Vagina (tissue), 2 donors: ENCODE results near the gene ENTPD6. TPM values are rescaled to one million over a fixed set of nuclear protein-coding genes. Genes with fewer than 3 reads are reported as not detected.
"Not testable (repeated sequence)": the region's sequence is repeated elsewhere in the genome, so short reads cannot be mapped to it uniquely, and the experiment has no call there.

ENCODE experiments used
- DNase-seq, 2 donors: peaks; one replicate each; pipeline ENCODE4 v3.0.0-alpha.2; 2017; ENCODE audit errors: extremely low spot score in 2 of 2
- H3K27ac ChIP-seq: fragments of 200-600 bp; sonication (generic); one replicate; pipeline ENCODE4 v1.5.1; 2019
- H3K27me3 ChIP-seq: fragments of 200-600 bp; sonication (generic); one replicate; pipeline ENCODE4 v1.5.1; 2019
- H3K36me3 ChIP-seq, 2 donors: fragments of 200-600 bp; sonication (generic); one replicate each; pipeline ENCODE4 v1.5.1; 2017 to 2019
- H3K4me1 ChIP-seq: fragments of 200-600 bp; sonication (generic); one replicate; pipeline ENCODE4 v1.5.1; 2019
- H3K4me3 ChIP-seq, 2 donors: fragments of 200-600 bp; sonication (generic); 1 replicate in 1 of 2; 2 replicates in 1 of 2; pipeline ENCODE4 v1.5.1; 2016 to 2019
- H3K9me3 ChIP-seq: fragments of 200-600 bp; sonication (generic); one replicate; pipeline ENCODE4 v1.5.1; 2019
- CTCF ChIP-seq, 3 experiments: fragments of 450-650 bp in 2 of 3; fragments of 200-600 bp in 1 of 3; sonication (generic) in 1 of 3; IDR thresholded peaks; one replicate each; pipeline ENCODE4 v1.5.1; 2017 to 2019; ENCODE audit warnings: antibody characterized with exemption in 3 of 3, mild to moderate bottlenecking in 2 of 3, moderate library complexity in 2 of 3
- POLR2A ChIP-seq, 2 donors: fragments of 450-650 bp; IDR thresholded peaks; one replicate each; pipeline ENCODE4 v1.6.1; 2017; ENCODE audit warnings: antibody characterized with exemption in 2 of 2, mild to moderate bottlenecking in 2 of 2, moderate library complexity in 2 of 2
- POLR2AphosphoS5 ChIP-seq, 2 donors: sonication (generic); formaldehyde crosslinking; IDR thresholded peaks; one replicate each; pipeline ENCODE4 v1.9.0; 2017; ENCODE audit warnings: antibody characterized with exemption in 2 of 2, mild to moderate bottlenecking in 2 of 2, low read depth in 1 of 2; ENCODE audit not compliant: insufficient read depth in 1 of 2
- intact Hi-C: fragments of 100-400 bp; cut with DNase I; formaldehyde crosslinking; loops from one replicate; pipeline ENCODE4 v1.15.1; 2023
- total RNA-seq: library from RNA; depleted of rRNA; stranded (reverse); fragments of >200 nt; gene quantifications from one replicate; pipeline ENCODE4 v1.2.3, GENCODE V29; 2016

The ENTPD6 gene
- total RNA-seq, 1 donor from 2014 or later: 51.3 TPM

- DNase-seq: no peak
- Histone ChIP-seq H3K27ac (no peak overlapping the region), H3K27me3 (no peaks in the 10 kb centered on the region), H3K36me3 (no peaks in the 10 kb centered on the region), H3K4me3 (no peak overlapping the region), H3K9me3 (no peaks in the 10 kb centered on the region), H3K4me1 (no peaks in the 10 kb centered on the region)
- intact Hi-C loops: no loop called here
- TF ChIP-seq POLR2A (IDR thresholded peaks at IDR 0.05) (no peak), CTCF (IDR thresholded peaks at IDR 0.05) (no peak), POLR2AphosphoS5 (IDR thresholded peaks at IDR 0.05; ENCODE audit: insufficient read depth in 1 of 2, low read depth in 1 of 2) (no peak)
Measured at GRCh38 chr20:25165128-25165527, 30.4 kb upstream of the ENTPD6 start.

- DNase-seq, H3K4me3 ChIP-seq, H3K36me3 ChIP-seq, H3K27ac ChIP-seq, H3K27me3 ChIP-seq, intact Hi-C loops, H3K9me3 ChIP-seq, H3K4me1 ChIP-seq: not testable (repeated sequence)
Measured at GRCh38 chr20:25166105-25166782, 29.3 kb upstream of the ENTPD6 start.

GRCh38 chr20:25173321-25173720 lies 22.2 kb upstream of the ENTPD6 start:
- no peak overlapping the region for H3K27ac ChIP-seq
- TF ChIP-seq CTCF (IDR thresholded peaks at IDR 0.05): no peak
- no peak for TF ChIP-seq POLR2A (IDR thresholded peaks at IDR 0.05)
- no peak for TF ChIP-seq POLR2AphosphoS5 (IDR thresholded peaks at IDR 0.05; ENCODE audit: insufficient read depth in 1 of 2, low read depth in 1 of 2)

GRCh38 chr20:25173886-25174308 lies 21.6 kb upstream of the ENTPD6 start:
- TF ChIP-seq POLR2A (IDR thresholded peaks at IDR 0.05) (no peak), POLR2AphosphoS5 (IDR thresholded peaks at IDR 0.05; ENCODE audit: insufficient read depth in 1 of 2, low read depth in 1 of 2) (no peak), CTCF (IDR thresholded peaks at IDR 0.05) (no peak)
- Histone ChIP-seq H3K36me3 (no peaks in the 10 kb centered on the region), H3K4me3 (no peak overlapping the region), H3K9me3 (no peaks in the 10 kb centered on the region), H3K27ac (no peak overlapping the region), H3K4me1 (no peaks in the 10 kb centered on the region), H3K27me3 (no peaks in the 10 kb centered on the region)
- DNase-seq: no peak
- intact Hi-C loops: no loop called here

More at GRCh38 chr20:25173321-25173720, 22.2 kb upstream of the ENTPD6 start:
- intact Hi-C loops: no loop called here
- DNase-seq: no peak
- Histone ChIP-seq H3K4me1 (no peaks in the 10 kb centered on the region), H3K9me3 (no peaks in the 10 kb centered on the region), H3K4me3 (no peak overlapping the region), H3K36me3 (no peaks in the 10 kb centered on the region), H3K27me3 (no peaks in the 10 kb centered on the region)

GRCh38 chr20:25176184-25176583 lies 19.3 kb upstream of the ENTPD6 start:
- no peaks in the 10 kb centered on the region for H3K27me3 ChIP-seq
- H3K27ac ChIP-seq: no peak overlapping the region
- intact Hi-C loops: loop anchor here (5.0 kb wide), 1 partner anchor 184 kb away; the partner anchor contains the start of gene APMAP
- no peaks in the 10 kb centered on the region for H3K36me3 ChIP-seq
- H3K4me3 ChIP-seq: no peak overlapping the region
- peaks cover 7% of the 10 kb centered on the region for H3K4me1 ChIP-seq
- TF ChIP-seq POLR2AphosphoS5 (IDR thresholded peaks at IDR 0.05; ENCODE audit: insufficient read depth in 1 of 2, low read depth in 1 of 2): no peak
- TF ChIP-seq CTCF (IDR thresholded peaks at IDR 0.05): no peak
- no peak for TF ChIP-seq POLR2A (IDR thresholded peaks at IDR 0.05)
- no peaks in the 10 kb centered on the region for H3K9me3 ChIP-seq
- no peak for DNase-seq
